ENCODE data around the gene MSGN1. TPM values are rescaled to one million over a fixed set of nuclear protein-coding genes. Genes with fewer than 3 reads are reported as not detected.
A peak's percentile ranks its signal among the peaks of the same experiment; 100 is the strongest.

MSGN1 gene
- total RNA-seq, 2 donors from 2014 or later, result not detected

- Mint-ChIP-seq H3K36me3 (ENCODE audit: low read depth) (no peaks in the 10 kb centered on the region), H3K4me3 (no peak overlapping the region), H3K27me3 (peaks cover 21% of the 10 kb centered on the region), H3K9me3 (no peaks in the 10 kb centered on the region), H3K4me1 (no peaks in the 10 kb centered on the region), H3K27ac (no peak overlapping the region)
- no peak for ATAC-seq (replicated peaks)
Observed at GRCh38 chr2:17850151-17850550, 33.9 kb downstream of the MSGN1 start.

GRCh38 chr2:17851731-17852585 lies 35.7 kb downstream of the MSGN1 start:
- no peak overlapping the region for H3K4me3 Mint-ChIP-seq
- peak; percentile 29 for ATAC-seq (replicated peaks)
- H3K4me1 Mint-ChIP-seq, result no peaks in the 10 kb centered on the region
- no peaks in the 10 kb centered on the region for H3K9me3 Mint-ChIP-seq
- no peak overlapping the region for H3K27ac Mint-ChIP-seq
- H3K27me3 Mint-ChIP-seq, result peaks cover 19% of the 10 kb centered on the region
- no peaks in the 10 kb centered on the region for H3K36me3 Mint-ChIP-seq (ENCODE audit: low read depth)

DNA sequence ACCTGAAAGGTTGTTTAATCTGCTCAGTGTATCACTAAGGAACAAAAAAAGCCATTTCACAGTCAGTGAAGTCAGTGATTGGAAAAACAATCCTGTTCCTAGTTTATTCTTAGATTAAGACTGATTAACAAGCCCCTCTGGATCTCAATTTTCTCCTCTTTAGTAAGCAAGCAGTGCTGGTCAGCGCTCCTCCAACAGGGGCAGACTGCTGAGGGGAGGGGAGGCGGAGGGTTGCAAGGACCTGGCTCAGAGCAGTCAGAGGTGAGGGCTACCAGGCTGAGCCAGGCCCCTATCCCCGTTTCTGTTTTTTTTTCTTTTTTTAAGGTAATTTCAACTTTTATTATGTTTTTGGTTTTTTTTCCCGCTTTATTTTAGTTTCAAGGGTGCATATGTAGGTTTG lies 37.5 kb downstream of the MSGN1 start:
- no peak overlapping the region for H3K4me3 Mint-ChIP-seq
- no peaks in the 10 kb centered on the region for H3K36me3 Mint-ChIP-seq (ENCODE audit: low read depth)
- peaks cover 28% of the 10 kb centered on the region for H3K27me3 Mint-ChIP-seq
- H3K9me3 Mint-ChIP-seq, result no peaks in the 10 kb centered on the region
- no peak for ATAC-seq (replicated peaks)
- H3K27ac Mint-ChIP-seq, result no peak overlapping the region
- no peaks in the 10 kb centered on the region for H3K4me1 Mint-ChIP-seq

GRCh38 chr2:17857021-17857420 lies 40.8 kb downstream of the MSGN1 start:
- Mint-ChIP-seq H3K9me3 (no peaks in the 10 kb centered on the region), H3K4me3 (no peak overlapping the region), H3K4me1 (no peaks in the 10 kb centered on the region), H3K36me3 (ENCODE audit: low read depth) (no peaks in the 10 kb centered on the region), H3K27me3 (peaks cover 44% of the 10 kb centered on the region), H3K27ac (no peak overlapping the region)
- no peak for ATAC-seq (replicated peaks)

DNA sequence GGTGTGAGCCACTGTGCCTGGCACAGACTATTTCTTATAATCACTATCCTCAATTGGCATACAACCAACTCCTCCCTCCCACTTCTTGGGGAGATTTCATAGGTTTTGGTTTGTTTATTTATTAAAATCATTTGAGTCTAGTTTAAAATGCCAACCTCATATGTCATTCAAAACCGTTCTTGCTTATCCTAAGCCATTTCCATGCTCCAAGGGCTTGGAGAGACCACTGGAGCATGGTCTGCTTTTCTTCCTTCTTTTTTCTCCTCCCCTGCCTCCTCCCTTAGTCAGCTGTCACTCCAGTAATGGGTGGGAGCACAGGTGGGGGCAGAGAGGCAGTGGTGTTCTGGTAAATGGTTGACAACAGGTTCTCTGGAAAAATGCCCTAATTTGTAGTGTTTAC lies 41.8 kb downstream of the MSGN1 start:
- H3K27ac Mint-ChIP-seq, result no peak overlapping the region
- peaks cover 44% of the 10 kb centered on the region for H3K27me3 Mint-ChIP-seq
- H3K4me1 Mint-ChIP-seq, result no peaks in the 10 kb centered on the region
- H3K36me3 Mint-ChIP-seq (ENCODE audit: low read depth), result no peaks in the 10 kb centered on the region
- H3K4me3 Mint-ChIP-seq, result no peak overlapping the region
- no peak for ATAC-seq (replicated peaks)
- H3K9me3 Mint-ChIP-seq, result no peaks in the 10 kb centered on the region

DNA sequence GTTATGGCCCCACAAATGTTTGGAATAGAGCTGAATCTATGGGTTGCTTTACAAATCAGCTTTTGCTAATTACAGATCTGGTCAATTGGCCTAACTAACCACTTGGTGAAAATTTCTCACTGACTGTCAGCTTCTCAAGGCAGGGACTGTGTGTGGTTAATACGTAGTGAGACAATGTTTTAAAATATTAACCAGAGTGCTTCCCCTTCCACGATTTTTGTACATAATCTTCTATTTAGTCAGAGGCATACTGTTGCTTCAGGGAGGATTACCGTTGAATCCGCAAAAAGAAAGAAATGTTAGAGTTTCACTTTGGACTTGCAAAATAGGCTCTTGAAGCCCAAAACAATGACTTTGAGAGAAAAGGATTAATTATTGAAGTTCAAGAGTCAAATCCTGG lies 47.3 kb downstream of the MSGN1 start:
- H3K9me3 Mint-ChIP-seq, result no peaks in the 10 kb centered on the region
- H3K27ac Mint-ChIP-seq, result no peak overlapping the region
- ATAC-seq (replicated peaks), result no peak
- H3K36me3 Mint-ChIP-seq (ENCODE audit: low read depth), result no peaks in the 10 kb centered on the region
- H3K4me1 Mint-ChIP-seq, result no peaks in the 10 kb centered on the region
- H3K27me3 Mint-ChIP-seq, result peaks cover 26% of the 10 kb centered on the region
- no peak overlapping the region for H3K4me3 Mint-ChIP-seq

- H3K27me3 Mint-ChIP-seq, result peaks cover 21% of the 10 kb centered on the region
- no peaks in the 10 kb centered on the region for H3K9me3 Mint-ChIP-seq
- no peaks in the 10 kb centered on the region for H3K36me3 Mint-ChIP-seq (ENCODE audit: low read depth)
Observed at GRCh38 chr2:17864676-17865075, 48.4 kb downstream of the MSGN1 start.

DNA sequence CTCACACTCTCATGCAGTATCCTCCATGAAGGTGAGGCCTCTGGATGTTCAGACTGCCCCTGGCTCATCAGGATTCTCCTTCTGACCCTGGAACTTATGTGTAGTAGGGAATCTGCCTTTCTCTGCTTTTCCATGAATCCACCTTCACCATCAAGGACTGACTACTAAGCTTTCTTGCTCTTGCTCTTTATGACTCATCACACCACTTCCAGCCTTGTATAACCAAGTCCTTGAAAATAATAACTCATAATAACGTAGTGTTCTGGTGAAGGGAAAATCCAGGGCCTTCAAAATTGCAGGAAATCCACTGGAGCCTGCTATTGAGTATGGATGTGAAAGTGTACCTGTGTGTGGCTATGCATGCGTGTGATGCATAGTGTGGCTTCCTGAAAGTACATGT lies 50.9 kb downstream of the MSGN1 start:
- Mint-ChIP-seq H3K9me3 (no peaks in the 10 kb centered on the region), H3K4me3 (no peak overlapping the region), H3K27ac (no peak overlapping the region), H3K27me3 (peaks cover 16% of the 10 kb centered on the region), H3K36me3 (ENCODE audit: low read depth) (no peaks in the 10 kb centered on the region), H3K4me1 (no peaks in the 10 kb centered on the region)
- ATAC-seq (replicated peaks), result no peak

More at GRCh38 chr2:17864676-17865075, 48.4 kb downstream of the MSGN1 start:
- Mint-ChIP-seq H3K4me3 (no peak overlapping the region), H3K4me1 (no peaks in the 10 kb centered on the region), H3K27ac (no peak overlapping the region)
- ATAC-seq (replicated peaks), result no peak

Other genes with a start within 250 kb of the MSGN1 start
- gene SMC6, start 62.6 kb upstream of the MSGN1 start, total RNA-seq, result 10 to 100 TPM; 14.1 to 22.3 TPM
- gene GEN1, start 62.3 kb upstream of the MSGN1 start, total RNA-seq, result 10 to 100 TPM; 27.6 to 38.3 TPM
- not detected for gene KCNS3, start 62.2 kb downstream of the MSGN1 start, total RNA-seq